CD4-positive, alpha-beta T cell treated with Interleukin-12 subunit alpha and Interleukin-12 subunit beta, for 1 hour (primary cell): ENCODE data around the gene INTS6.

Experiments
- DNase-seq: peaks from one replicate; pipeline ENCODE4 v3.0.0-alpha.2; 2020

INTS6 gene

DNA sequence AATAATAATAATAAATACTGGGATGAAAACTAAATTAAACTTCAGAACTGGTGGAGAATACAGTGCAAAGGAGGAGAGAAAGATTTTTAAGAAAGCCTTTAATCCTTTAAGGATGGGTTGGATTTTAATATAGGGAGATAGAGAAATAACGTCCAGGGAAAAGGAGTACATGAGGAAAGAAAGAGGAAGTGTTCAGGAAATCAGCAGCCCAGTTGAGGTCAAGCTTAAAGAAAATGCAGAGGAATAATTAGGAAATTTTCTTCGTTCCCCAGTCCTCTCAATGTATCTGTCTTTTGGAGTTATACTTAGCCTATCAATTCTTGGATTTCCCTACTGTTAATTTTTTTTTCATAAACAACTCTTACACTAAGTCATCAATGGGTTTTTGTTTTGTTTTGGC lies 47.7 kb downstream of the INTS6 start:
- no peak for DNase-seq

DNA sequence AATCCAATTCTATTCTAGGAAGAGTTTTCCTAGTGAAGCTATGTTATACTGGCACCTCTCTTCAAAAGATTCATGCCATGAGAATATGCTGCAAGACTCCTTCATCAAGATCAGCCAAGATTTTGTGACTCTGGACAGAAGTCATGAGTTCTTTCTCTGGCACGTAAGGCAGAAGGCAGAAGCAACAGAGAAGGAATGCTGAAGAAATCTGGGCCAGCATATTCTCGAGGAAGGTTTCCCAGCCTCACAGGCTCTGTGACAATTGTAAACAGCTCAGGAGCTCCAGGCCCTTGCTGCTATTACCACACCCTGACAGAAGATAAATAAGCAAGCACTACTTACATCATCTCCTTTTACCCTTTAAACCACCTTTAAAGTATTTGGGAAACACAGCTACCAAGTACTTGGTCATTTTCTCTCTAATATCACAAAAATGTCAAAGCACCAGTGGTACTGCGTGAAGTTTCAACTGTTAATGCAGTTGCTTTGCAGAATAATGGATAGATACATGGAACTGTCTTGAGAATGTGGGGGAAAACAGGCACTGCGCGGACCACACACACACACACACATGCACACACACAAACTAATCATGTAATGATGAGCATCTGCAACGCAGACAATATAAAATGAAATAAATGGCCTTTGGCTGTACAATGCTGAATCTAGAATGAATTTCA lies 55.4 kb downstream of the INTS6 start:
- no peak for DNase-seq

DNA sequence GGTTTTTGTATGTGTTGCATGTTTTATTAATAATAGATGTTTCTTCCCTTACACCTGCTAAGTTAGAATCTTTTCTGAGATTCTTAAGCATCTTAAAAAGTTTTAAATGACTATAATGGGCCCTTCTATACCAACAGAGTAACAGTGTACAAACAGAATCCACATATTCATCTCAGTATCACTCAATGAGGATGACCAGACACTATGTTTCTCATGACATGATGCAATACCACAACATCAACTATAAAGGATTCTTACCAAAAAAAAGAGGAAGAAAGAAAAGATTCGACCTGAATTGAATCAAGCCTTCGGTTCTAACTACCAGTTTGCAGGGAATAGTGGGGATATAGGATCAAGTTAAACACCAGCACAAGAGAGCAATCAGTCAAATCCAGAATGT lies 56.5 kb downstream of the INTS6 start:
- DNase-seq: no peak

DNA sequence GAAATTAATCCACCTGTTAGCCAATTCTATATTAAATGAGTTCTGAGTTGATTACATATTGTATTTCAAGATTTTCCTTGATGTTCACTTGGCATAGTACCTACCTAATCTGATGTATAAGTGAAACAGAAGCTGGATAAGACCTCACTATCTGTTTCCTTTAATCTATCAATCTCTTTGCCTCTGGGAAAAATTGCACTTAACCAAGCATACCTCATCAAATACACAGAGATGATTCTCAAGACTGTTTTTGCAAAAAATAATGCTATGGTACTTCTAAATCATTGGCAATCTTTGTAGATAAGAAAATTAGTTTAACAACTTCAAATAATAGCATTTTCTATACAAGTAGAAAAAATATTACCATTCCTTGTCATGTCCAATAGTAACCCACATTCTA lies 58.1 kb downstream of the INTS6 start:
- no peak for DNase-seq

DNA sequence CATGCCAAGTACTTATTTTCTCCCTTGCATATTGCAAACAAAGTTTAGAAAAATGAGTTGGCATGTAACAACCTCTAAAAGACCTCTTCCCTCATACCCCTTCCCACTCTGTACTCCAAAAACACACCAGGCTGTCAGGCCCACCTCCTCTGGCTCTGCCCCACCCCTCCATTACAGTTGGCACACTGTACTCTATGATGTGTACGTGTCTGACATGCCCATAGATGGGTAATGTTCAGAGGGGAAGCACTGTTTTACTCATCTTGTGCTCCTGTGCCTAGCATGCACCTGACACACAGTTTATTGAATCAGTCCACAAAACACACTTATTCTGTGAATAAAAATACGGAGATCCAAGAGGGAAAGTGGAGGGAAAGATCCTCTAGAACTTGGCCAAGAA lies 67.7 kb downstream of the INTS6 start:
- no peak for DNase-seq

DNA sequence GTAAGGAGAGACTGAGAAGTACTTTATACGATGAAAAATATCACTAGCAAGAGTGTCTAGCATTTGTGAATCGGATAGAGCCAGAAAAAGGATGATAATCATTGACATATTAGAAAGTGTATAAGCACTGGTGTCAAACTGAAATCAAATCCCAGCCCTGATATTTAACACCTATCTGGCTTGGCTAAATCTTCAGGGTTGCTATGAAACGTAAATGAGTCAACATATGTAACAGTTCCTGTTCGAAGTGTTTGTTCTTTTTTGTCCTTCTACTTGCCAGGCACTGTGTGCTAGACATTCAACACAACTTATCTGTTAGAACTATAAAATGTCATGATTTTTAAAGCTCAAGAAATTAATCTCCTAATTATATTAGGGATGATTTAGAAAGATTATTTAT lies 72.6 kb downstream of the INTS6 start:
- no peak for DNase-seq

DNA sequence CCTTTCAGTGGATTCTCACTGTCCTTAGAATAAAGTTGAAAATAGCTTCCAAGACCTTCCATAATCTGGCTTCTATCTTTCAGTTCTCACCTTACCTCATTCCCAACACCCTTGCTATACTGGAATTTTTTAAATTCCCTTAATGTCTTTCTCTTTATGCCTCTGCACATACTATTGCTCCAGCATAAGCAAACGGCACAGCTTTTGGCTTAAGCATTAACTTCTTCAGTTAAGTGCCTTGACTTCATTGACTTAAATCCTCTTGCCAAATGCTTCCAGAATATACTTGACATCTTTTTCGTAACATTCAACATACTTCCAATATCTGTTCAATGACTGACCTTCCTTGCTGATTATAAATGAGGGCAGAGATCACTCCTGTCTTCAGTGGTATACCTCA lies 79.4 kb downstream of the INTS6 start:
- DNase-seq: no peak

DNA sequence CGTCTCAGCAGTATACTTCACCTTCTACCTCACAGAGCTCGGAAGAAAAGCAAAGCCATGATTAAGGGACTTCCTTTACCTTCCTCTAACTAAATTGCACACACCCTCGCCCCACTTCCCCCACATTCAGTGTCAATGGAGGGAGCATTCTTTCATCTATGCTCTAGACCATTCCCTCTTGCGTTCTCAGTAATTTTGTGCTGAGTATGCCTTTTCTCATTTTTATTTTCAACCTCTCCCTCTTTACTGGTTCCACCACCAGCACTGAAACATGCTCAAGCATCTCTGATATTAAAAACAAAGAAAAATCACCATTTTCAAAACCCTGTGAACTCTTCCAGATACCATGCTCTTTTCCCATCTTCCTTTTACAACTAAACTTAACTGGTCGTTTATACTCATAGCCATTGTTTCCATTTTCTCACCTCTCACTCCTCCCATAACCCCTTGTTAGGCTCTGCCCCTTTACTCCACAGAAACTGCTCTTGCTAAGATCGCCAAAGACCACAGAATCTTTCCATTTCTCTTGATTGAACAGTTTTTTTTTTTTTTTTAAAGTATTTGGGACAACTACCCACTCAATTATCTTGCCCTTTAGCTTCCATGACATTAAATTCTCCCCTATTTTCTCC lies 81.0 kb downstream of the INTS6 start:
- no peak for DNase-seq

DNA sequence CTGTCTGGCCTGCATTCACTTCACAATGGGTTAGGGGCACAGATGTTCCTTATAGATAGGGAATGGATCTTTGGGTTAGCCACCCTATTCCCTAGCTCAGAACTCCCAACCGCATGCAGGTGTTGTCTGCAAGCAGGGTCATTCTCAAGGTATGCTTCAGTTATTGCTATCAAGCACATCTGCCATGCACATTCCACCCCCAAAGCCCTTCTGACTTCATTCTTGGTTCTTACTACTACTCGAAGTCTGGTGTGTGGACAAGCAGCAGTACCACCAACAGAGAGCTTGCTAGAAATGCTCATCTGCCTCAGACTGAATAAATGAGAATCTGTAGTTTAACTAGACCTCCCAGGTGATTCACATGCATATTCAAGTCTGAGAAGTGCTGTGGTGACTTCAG lies 82.0 kb downstream of the INTS6 start:
- DNase-seq: no peak

DNA sequence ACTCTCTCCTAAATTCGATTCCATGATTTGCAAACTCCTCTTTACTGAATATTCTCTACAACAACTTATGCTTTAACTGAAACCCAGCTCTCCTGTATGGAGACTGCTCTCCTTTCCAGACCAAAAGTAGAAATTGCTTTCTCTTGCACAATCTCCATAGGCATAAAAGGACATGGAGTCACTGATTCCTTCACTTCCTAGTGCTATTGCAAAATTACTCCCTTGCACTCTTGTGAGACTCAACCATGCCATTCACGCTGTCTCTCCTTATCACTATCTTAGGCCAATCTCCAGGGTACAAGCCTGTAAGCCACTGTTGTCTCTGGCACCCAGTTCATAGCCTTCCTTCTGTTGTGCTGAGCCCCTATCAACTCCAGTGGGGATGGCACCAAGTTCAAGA lies 82.7 kb downstream of the INTS6 start:
- no peak for DNase-seq

DNA sequence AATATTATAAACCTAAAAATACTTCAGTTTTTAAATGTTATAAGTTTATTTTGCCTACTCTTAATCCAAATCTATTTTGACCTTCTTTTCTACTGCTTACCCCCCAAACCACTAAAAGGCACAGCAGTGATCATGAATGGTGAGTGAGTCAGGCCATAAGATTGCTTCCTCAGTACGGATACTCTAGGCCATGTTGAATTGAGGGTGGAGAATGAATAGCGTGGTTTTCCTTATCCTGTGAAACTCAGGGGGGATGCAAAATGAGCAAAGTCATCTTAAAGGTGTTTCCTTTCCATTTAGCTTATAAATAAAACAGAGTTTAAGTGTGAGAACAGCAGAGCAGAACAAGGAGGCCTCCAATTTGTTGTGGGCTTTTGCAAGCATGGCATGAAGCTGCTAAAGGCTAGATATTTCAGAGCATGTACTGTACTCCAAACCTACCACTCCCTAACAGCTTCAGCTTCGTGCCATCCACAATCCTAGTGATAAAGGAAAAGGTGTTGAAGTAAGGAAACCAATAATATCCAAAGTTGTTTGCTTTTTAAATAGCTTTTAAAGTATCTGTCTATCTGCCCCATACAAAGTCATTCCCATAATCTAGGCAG lies 88.3 kb downstream of the INTS6 start:
- DNase-seq: no peak

DNA sequence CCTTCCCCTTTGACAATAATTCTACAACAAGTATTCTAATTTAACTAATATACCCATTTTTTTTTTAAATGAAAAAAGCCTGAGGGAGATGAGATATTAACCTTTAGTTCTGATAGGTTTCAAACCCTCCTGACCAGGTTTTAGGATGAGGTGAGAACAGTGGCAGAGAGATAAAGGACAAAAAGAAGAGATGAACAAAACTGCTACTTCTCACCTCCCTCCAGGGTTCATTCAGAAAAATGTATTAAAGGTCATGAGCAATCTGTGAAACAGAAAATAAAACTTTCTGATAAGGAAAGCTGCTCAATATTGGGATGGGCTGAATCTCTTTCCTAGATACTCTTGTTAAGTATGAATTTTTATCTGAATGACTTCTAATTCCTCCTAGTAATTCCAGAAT lies 89.2 kb downstream of the INTS6 start:
- DNase-seq: no peak

DNA sequence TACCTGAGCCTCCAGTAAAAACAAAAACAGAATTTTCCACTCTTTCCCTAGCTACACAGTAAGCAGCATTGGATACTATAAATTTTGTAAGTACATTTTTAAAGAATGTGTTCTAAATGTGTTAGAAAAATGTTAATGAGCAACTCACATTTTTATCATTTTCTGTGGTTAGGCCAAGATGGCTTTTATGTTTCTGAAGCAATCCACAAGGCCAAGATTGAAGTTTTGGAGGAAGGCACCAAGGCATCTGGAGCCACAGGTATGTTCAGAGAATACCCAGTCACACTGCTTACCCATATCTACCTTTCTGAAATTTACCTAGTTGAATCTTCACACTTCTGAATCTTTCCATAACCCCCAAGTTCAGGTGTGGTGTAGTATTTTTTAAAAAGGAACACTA lies 91.7 kb downstream of the INTS6 start:
- DNase-seq: no peak

DNA sequence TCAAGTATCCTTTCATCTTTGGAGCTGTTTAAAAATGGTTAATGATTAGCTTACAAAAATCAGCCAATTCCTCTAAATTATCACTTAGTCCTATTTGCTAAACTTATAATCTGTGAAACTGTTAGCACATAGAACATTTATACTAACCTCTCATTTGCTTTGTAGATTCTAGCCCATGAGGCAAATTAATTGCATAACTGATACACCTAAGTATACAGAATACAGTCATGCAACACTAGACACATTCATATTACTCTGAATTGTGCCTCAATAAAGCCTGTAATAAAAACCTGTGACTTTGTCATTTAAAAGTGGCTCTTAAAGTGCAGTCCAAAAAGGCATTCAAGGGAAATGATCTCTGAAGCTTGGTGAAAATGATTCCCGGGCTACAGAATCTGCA lies 92.3 kb downstream of the INTS6 start:
- no peak for DNase-seq

DNA sequence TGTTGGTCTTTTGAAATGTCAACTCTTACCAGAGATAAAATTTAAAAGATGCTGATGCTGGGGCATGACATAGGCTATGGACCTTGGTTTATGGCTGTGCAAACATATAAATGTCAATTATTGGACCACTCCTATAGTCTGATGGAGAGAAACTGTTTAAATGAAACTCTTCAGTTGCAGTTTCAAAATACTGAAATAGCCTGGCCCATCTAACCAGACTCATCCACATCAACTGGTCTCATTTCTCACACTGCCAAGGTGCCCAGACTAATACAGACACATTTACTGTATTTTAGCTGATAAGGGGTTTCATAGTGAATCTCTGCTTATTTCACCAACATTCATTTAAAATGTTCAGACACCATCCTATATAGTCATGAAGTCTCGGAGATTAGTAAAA lies 93.5 kb downstream of the INTS6 start:
- DNase-seq: no peak

DNA sequence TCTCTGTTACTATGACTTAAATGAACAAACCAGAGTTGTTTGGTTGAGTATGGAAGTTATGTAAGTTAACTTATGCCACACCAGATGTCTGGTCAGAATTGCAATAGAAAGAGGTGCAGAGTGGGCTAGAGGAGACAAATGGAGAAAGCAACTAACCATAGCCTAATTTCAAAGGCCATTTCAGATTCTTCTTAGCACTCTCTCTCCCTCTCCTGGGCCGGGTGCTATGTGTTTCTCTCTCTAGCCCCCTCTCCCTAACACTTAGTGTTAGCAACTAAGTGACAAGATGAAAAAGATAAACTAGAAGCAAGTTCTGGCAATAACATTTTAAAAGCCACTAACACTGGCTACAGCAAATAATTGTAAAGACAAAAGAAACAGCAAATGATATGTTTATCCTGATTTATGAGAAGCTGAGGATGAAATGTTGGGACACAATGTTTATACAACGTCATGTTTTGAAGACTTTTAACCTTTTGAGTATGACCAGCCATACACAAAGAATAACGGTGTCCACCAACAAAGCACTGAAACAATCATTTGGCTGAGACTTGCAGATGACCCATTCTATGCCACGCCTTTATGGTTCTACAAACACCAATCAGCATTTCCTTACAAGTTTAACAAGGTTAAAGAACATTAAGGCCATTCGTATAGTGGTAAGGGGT lies 94.8 kb downstream of the INTS6 start:
- no peak for DNase-seq

DNA sequence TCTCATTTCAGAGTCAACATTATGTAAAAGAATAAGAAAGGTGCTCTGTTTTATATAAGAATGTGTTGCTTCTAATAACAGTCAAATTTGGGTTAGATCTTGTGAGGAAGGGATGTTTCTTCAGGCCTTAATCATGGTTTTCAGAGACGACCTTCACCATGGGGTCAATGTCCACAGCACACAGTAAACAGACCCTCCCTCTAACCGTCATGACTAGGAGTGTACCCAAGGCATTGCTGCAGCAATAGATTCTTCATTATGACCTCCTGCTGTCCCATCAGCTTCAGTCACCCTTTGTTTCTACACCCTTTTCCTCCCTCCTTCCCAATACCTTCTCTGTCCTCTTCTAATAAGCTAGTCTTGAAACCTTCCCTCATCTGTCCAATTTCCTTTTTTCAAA lies 97.6 kb downstream of the INTS6 start:
- DNase-seq: no peak

DNA sequence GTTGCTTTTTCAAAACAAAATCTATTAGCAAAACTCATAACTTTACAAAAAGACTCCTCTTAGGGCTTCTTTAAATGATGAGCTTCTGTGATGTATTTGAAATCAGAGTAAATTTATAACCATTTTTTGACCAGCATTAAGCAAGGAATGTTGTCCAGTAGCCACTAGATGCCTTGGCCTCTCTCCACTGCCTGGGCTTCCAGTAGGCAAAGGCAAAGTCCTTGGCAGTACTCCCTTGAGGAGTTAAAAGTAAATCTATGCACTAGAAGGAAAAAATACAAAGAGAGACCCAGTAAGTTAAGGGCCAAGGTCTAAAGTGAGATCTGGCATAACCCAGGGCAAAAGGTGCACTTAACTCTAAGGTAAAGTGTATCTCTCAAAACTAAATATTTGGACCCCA lies 103.8 kb downstream of the INTS6 start:
- DNase-seq: no peak

DNA sequence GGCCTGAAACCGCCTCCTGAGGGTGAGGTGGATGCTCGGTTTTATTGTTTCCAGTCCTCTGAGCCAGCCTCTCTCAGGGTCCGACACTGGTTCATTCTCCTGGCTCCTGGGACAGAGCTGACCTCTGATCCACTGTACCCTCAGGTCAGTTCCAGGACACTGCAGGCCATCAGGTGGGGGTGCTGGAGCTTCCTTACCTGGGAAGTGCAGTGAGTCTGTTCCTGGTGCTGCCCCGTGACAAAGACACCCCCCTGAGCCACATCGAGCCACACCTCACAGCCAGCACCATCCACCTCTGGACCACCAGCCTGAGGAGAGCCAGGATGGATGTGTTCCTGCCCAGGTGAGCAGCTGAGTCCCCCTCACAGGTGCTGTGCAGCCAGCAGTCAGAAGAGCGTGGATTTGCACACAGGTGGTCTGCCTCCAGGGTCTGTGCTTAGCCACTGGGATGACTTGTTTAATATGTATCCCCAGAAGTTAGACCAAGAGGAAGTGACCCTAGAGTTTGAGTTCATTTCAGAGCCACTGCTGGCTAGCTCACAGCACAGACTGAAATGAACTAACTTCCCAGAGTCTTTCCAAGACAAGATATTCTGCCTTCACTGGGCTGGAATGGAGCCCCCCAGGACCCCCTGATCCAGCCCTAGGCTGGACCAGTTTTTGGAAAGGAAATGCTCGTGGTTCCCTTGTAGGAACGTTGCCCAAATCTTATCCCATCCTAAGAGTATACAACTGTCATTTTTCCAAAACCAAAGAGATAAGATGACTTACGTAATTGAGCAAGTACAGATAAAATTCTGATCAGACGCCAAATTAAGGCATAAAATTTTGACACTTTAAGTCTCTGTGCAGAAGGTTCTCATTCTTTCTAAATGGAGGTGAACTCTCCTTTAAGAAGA lies 104.5 kb downstream of the INTS6 start:
- no peak for DNase-seq

DNA sequence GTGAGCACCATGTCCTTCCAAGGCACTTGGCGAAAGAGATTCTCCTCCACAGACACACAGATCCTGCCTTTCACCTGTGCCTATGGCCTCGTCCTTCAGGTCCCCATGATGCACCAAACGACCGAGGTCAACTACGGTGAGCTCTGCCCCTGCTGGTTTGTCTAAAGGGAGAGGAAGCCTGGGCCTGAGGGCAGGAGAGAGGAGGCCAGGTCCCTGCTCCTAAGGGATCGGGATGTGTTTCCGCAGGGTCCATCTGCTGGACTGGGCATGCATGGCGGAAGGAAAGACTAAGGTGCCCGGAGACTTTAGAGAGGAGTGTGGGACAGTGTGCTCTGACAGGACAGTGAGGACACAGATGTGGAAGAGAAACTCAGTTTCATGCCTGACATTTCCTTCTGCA lies 105.7 kb downstream of the INTS6 start:
- no peak for DNase-seq

DNA sequence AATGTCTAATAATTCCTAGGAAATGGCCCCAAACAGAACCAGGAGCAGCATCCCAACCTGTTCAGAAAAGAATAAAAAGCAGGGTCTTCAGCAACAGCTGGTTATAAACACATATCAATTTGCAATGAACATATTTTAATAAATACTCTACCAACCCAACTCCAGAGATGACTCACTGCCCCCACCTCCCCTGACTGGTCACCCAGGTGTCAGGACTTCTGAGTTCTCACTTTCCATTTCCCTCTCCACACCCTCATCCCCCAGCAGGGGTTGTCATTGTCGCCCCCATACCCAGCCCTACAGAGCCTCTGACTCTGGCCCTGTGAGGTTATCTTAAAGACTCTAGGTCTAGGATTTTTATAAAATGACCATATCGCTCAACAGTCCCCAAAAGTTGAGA lies 106.4 kb downstream of the INTS6 start:
- DNase-seq: no peak

DNA sequence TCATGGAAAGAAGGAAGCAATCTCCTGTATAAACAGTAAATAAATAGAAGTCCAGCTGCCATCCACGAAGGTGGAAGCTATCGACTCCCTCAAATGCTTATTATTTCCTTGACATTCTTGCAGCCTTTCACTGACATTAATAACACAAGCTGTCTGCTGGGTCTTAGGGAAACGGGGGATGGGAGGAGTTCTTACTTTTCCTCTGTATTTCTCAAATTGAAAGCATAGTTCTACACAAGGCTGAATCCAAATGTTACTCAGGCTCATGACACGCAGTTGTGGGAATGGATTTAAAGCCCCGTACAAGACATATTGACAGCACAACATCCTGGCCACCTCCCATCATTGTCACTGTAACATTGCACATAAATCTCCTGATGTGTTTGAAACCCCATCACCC lies 109.4 kb downstream of the INTS6 start:
- DNase-seq: no peak

DNA sequence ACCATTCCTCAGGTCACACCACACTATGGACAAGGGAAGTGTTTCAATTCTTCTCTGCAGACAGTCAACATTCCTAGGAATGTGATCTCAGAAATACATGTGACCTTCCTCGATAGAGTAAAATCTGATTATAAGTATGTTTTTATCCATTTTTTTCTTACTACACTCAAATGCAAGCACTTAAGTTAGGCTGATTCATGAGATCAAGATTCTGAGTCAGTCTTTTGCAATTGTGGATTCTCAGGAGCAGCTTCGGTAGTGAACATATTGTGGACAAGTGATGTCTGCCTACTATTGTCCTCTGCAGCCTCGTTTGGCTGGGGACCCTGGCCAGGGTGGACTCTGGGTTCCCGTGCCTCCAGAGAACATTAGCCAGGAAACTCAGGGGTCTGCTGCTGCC lies 110.1 kb downstream of the INTS6 start:
- no peak for DNase-seq
